Erythroblast (primary cell): ENCODE measurements around the gene ZNF804A.

ENCODE experiments used
- GATA1 ChIP-seq: IDR thresholded peaks from 2 replicates; pipeline ENCODE4 v1.6.1; 2011; ENCODE audit warnings: low read depth, mild to moderate bottlenecking, control low read depth, low read length, moderate library complexity
- POLR2A ChIP-seq: IDR thresholded peaks from 2 replicates; pipeline ENCODE4 v1.6.1; 2011; ENCODE audit warnings: mild to moderate bottlenecking, low read length

DNA sequence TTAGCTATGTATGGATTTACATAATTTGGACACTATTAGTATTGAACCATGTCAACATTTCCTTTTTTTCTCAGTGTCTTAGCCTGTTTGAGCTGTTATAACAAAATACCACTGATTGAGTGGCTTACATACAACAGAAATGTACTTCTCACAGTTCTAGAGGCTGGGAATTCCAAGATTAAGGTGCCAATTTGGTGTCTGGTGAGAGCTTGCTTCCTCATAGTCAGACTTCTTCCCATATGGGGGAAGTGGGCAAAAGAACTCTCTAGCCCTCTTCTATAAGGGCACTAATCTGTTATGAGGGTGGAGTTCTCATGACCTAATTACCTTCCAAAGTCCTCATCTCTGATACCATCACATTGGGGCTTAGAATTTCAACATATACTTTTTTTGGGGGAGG lies 12.6 kb downstream of the ZNF804A start:
- no peak for TF ChIP-seq POLR2A
- TF ChIP-seq GATA1 = no peak
